H54 (cell line): Measurements from ENCODE around the gene CACNA2D2.

Experiments used
- DNase-seq: peaks from one replicate; pipeline ENCODE4 v3.0.0; 2011; ENCODE audit warnings: low spot score, mixed read lengths; ENCODE audit not compliant: insufficient read length
- FAIRE-seq: peaks from 3 replicates; lab custom pipeline; 2011; peaks lifted over from hg19 to GRCh38; lab: Jason Lieb, UNC
- POLR2A ChIP-seq: IDR thresholded peaks from 2 replicates; pipeline ENCODE4 v1.6.1; 2011; ENCODE audit warnings: low read depth, mild to moderate bottlenecking, low read length

CACNA2D2 gene

GRCh38 chr3:50428007-50428633, 75.3 kb downstream of the CACNA2D2 start:
- FAIRE-seq (no peak), DNase-seq (no peak)
- no peak for TF ChIP-seq POLR2A

- DNase-seq, result no peak
- no peak for FAIRE-seq
- TF ChIP-seq POLR2A, result no peak
Observed at GRCh38 chr3:50427217-50427616, 76.2 kb downstream of the CACNA2D2 start.

- TF ChIP-seq POLR2A, result no peak
- FAIRE-seq, result no peak
- no peak for DNase-seq
Observed at GRCh38 chr3:50425911-50426310, 77.5 kb downstream of the CACNA2D2 start.

GRCh38 chr3:50423543-50423942, 79.9 kb downstream of the CACNA2D2 start:
- DNase-seq (no peak), FAIRE-seq (no peak)
- no peak for TF ChIP-seq POLR2A

- no peak for TF ChIP-seq POLR2A
- no peak for FAIRE-seq
- DNase-seq, result no peak
Observed at GRCh38 chr3:50422153-50422552, 81.3 kb downstream of the CACNA2D2 start.

GRCh38 chr3:50419595-50420370, 83.7 kb downstream of the CACNA2D2 start:
- DNase-seq, result no peak
- TF ChIP-seq POLR2A, result no peak

GRCh38 chr3:50418850-50419249, 84.6 kb downstream of the CACNA2D2 start:
- TF ChIP-seq POLR2A, result no peak
- DNase-seq, result peak; percentile 30
- no peak for FAIRE-seq

More at GRCh38 chr3:50419595-50420370, 83.7 kb downstream of the CACNA2D2 start:
- FAIRE-seq, result no peak

GRCh38 chr3:50417637-50418033, 85.8 kb downstream of the CACNA2D2 start:
- DNase-seq (no peak), FAIRE-seq (no peak)
- no peak for TF ChIP-seq POLR2A

GRCh38 chr3:50416736-50417636, 86.4 kb downstream of the CACNA2D2 start:
- FAIRE-seq (no peak), DNase-seq (no peak)
- TF ChIP-seq POLR2A, result no peak

GRCh38 chr3:50415816-50416215, 87.6 kb downstream of the CACNA2D2 start:
- no peak for DNase-seq
- no peak for TF ChIP-seq POLR2A
- no peak for FAIRE-seq

GRCh38 chr3:50415061-50415460, 88.4 kb downstream of the CACNA2D2 start:
- no peak for TF ChIP-seq POLR2A
- DNase-seq, result no peak
- FAIRE-seq, result no peak

- TF ChIP-seq POLR2A, result no peak
- no peak for FAIRE-seq
Observed at GRCh38 chr3:50414616-50415015, 88.8 kb downstream of the CACNA2D2 start.

GRCh38 chr3:50412231-50412754, 91.1 kb downstream of the CACNA2D2 start:
- FAIRE-seq (no peak), DNase-seq (no peak)
- no peak for TF ChIP-seq POLR2A

More at GRCh38 chr3:50414616-50415015, 88.8 kb downstream of the CACNA2D2 start:
- no peak for DNase-seq
